Aorta (tissue), 5 donors: Measurements from ENCODE around the gene TUBA4A. TPM values are rescaled to one million over a fixed set of nuclear protein-coding genes. Genes with fewer than 3 reads are reported as not detected.

Experiments
- ATAC-seq: fragments of 200-7000 bp; cut with Tn5 transposase; one replicate; pipeline ENCODE4 v1.9.1; 2022; ENCODE audit warnings: moderate library complexity; ENCODE audit not compliant: low FRiP score
- DNase-seq, 2 donors: peaks; one replicate each; pipeline ENCODE4 v3.0.0-alpha.2; 2020
- H3K27ac ChIP-seq, 2 donors: one replicate each; pipeline ENCODE4 v1.5.1; 2013; ENCODE audit warnings: low read length in 2 of 2, mild to moderate bottlenecking in 2 of 2, moderate library complexity in 2 of 2, control low read depth in 1 of 2, inconsistent platforms in 1 of 2, low read depth in 1 of 2
- H3K27me3 ChIP-seq, 2 donors: one replicate each; pipeline ENCODE4 v1.6.1; 2013; ENCODE audit warnings: control low read depth in 1 of 2, low read length in 1 of 2, mild to moderate bottlenecking in 1 of 2, moderate library complexity in 1 of 2; ENCODE audit not compliant: insufficient read depth in 2 of 2, control insufficient read depth in 1 of 2
- H3K36me3 ChIP-seq, 2 donors: one replicate each; pipeline ENCODE4 v1.6.1; 2013; ENCODE audit warnings: control low read depth in 1 of 2, low read length in 1 of 2, mild to moderate bottlenecking in 1 of 2; ENCODE audit not compliant: insufficient read depth in 2 of 2, control insufficient read depth in 1 of 2
- H3K4me1 ChIP-seq, 2 donors: one replicate each; pipeline ENCODE4 v1.6.1; 2013; ENCODE audit warnings: low read length in 2 of 2, control low read depth in 1 of 2, mild to moderate bottlenecking in 1 of 2, moderate library complexity in 1 of 2; ENCODE audit not compliant: insufficient read depth in 2 of 2, control insufficient read depth in 1 of 2
- H3K4me3 ChIP-seq, 2 donors: one replicate each; pipeline ENCODE4 v1.5.1; 2013; ENCODE audit warnings: low read length in 2 of 2, control low read depth in 1 of 2, mild to moderate bottlenecking in 1 of 2
- H3K9me3 ChIP-seq: one replicate; pipeline ENCODE4 v1.6.1; 2013; ENCODE audit warnings: mild to moderate bottlenecking, low read length; ENCODE audit not compliant: control insufficient read depth
- WGBS, 2 donors: extraction: QIAGEN DNeasy Blood & Tissue Kit; methylation state at CpG; one replicate each; pipeline ENCODE4 v1.1.7; 2013; 5-methylcytosine and 5-hydroxymethylcytosine counted together
- intact Hi-C, 2 donors: fragments of 100-400 bp; cut with DNase I; formaldehyde crosslinking; loops; one replicate each; pipeline versions ENCODE4 v1.14.2 to v1.15.0; 2022
- polyA plus RNA-seq, 2 donors: library from polyadenylated mRNA; stranded (reverse); fragments of 200-250 nt; gene quantifications; one replicate each; pipeline ENCODE4 v1.2.3, GENCODE V29; 2013
- total RNA-seq, 2 donors: library from RNA; stranded (reverse); fragmentation: NEBNext Ultra II Directional; extraction: Animal tissue kit (Norgen Biotek cat#: 25700); gene quantifications; one replicate each; pipeline ENCODE4 v1.2.1, GENCODE V29; 2021
- donor health status: healthy with polysubstance abuse.
- donor health status: Bipolar disorder and iron deficiency.
- donor health status: DM: no; HTN: no; CAD: no.
- donor health status: DM: no; HTN: no; CAD: no.
- donor health status: DM: yes; HTN: yes; CAD: no.

TUBA4A gene
- total and polyA plus RNA-seq, 4 donors: 20.3 to 59.2 (median 46.3) TPM

- peak; percentile 72 for ATAC-seq
- Histone ChIP-seq H3K27ac (peak overlapping the region; percentile 53 to 76), H3K4me3 (no peak overlapping the region), H3K9me3 (no peaks in the 10 kb centered on the region), H3K27me3 (no peaks in the 10 kb centered on the region), H3K36me3 (no peaks in the 10 kb centered on the region), H3K4me1 (peaks cover 0 to 4% of the 10 kb centered on the region in 2 donors)
- 23% methylated on average over 25 of the region's 25 CpGs for WGBS, 2 donors
- intact Hi-C loops: loop anchor here (1.0 to 2.0 kb wide), 3 partner anchors 16 to 25 kb away; partner anchors contain the start of genes TUBA4A (in 1 of the 2) and TUBA4B (in 1 of the 2)
- DNase-seq: peak; percentile 82 to 92
These were observed 24.3 kb upstream of the TUBA4A start for GRCh38 chr2:219277703-219278654.

DNA sequence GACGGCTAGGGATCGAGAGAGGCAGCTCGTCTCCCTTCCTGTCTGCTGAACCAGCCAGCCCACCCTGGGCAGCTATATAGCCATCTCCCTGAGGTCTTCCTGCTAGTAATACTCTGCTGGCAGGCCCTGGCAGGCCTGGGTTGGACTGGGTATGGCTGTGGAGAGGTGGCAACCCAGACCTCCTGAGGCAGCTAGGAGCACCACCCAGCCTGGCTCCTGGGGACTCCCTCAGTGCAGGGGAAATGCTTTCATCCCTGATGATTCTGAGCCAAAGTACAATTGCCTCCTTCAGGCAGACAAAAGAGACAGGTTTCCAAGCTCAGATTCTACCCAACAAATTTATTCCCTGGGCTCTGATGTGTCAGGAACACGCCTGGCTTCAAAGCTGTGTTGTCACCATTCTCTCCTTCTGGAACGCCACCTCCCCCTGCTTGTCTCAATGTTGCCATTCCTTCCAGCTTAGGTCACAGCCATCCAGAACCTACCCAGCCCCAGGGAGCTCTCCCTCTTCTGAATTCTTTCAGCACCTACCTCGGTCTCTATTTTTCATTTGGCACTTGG is 20.7 kb upstream of the TUBA4A start:
- H3K4me1 ChIP-seq: peaks cover 0 to 4% of the 10 kb centered on the region in 2 donors
- H3K4me3 ChIP-seq: no peak overlapping the region
- no peaks in the 10 kb centered on the region for H3K27me3 ChIP-seq
- no peaks in the 10 kb centered on the region for H3K36me3 ChIP-seq
- DNase-seq (peak; percentile 65 to 78), ATAC-seq (no peak)
- H3K9me3 ChIP-seq: no peaks in the 10 kb centered on the region
- H3K27ac ChIP-seq: peak overlapping the region; percentile 93 to 96
- intact Hi-C loops: no loop called here
- 8 to 15% methylated on average over 6 of the region's 6 CpGs for WGBS, 2 donors

DNA sequence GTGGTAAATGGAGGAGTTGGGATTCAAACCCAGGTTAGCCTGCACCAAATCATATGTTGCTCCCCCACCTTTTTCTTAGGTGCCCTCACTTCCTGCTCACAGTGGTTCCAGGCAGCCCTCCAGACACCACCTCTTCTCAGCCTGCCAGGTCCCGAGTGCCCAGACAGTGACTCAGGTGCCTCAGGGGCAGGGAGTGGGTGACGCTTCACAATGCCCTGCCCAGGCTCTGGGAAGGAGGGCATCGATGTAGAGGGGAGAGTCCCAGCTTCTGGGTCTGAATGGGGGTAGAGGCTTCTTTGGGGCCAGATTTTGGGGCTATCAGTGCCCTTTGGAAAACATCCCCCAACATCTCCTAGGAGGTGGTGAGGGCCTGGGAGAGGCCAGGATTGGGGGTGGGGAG is 20.2 kb upstream of the TUBA4A start:
- intact Hi-C loops: loop anchor here in 1 of 2 donors (2.0 kb wide), 1 partner anchor 15 kb away; no protein-coding TSS in a partner anchor
- WGBS, 2 donors: 21 to 26% methylated on average over 3 of the region's 3 CpGs
- peak; percentile 61 to 78 for DNase-seq
- Histone ChIP-seq H3K9me3 (no peaks in the 10 kb centered on the region), H3K36me3 (no peaks in the 10 kb centered on the region), H3K27me3 (no peaks in the 10 kb centered on the region), H3K27ac (peak overlapping the region; percentile 93 to 96), H3K4me1 (peaks cover 0 to 4% of the 10 kb centered on the region in 2 donors), H3K4me3 (no peak overlapping the region)
- ATAC-seq: no peak

- Histone ChIP-seq H3K27ac (no peak overlapping the region), H3K36me3 (no peaks in the 10 kb centered on the region), H3K9me3 (no peaks in the 10 kb centered on the region), H3K4me3 (no peak overlapping the region), H3K27me3 (no peaks in the 10 kb centered on the region), H3K4me1 (peaks cover 0 to 1% of the 10 kb centered on the region in 2 donors)
- 88 to 90% methylated on average over 2 of the region's 2 CpGs for WGBS, 2 donors
- ATAC-seq (no peak), DNase-seq (peak in 1 of 2 donors; percentile 16)
- intact Hi-C loops: loop anchor here in 1 of 2 donors (2.0 kb wide), 1 partner anchor 14 kb away; no protein-coding TSS in a partner anchor
These were observed 19.3 kb upstream of the TUBA4A start for GRCh38 chr2:219272995-219273394.

DNA sequence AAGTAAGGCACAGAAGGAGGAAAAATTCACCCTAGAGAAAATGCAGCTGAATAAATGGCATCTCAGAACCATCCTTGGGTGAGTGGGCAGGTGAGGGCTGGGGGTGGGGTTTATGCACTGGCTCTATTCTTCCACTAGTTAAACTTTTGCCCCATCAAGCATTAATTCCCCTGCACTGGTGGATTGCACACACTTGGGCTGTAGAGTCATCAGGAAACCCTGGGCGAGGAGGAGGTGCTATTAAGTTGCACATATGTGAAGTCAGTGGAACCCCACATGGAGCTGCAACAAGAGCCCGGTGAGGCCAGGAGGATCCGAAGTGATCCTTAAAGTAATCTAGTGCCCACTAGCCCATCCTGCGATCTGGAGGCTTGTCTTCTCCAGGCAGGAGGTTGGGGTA is 18.6 kb upstream of the TUBA4A start:
- peak; percentile 0 to 50 for DNase-seq
- intact Hi-C loops: loop anchor here in 1 of 2 donors (2.0 kb wide), 1 partner anchor 14 kb away; no protein-coding TSS in a partner anchor
- 91 to 94% methylated on average over 4 of the region's 4 CpGs for WGBS, 2 donors
- Histone ChIP-seq H3K27me3 (no peaks in the 10 kb centered on the region), H3K4me3 (no peak overlapping the region), H3K36me3 (no peaks in the 10 kb centered on the region), H3K9me3 (no peaks in the 10 kb centered on the region), H3K27ac (no peak overlapping the region), H3K4me1 (no peaks in the 10 kb centered on the region)
- ATAC-seq: no peak

- no peak overlapping the region for H3K27ac ChIP-seq
- no peaks in the 10 kb centered on the region for H3K9me3 ChIP-seq
- DNase-seq (no peak), ATAC-seq (no peak)
- 74 to 88% methylated on average over 2 of the region's 2 CpGs for WGBS, 2 donors
- no peaks in the 10 kb centered on the region for H3K27me3 ChIP-seq
- H3K4me3 ChIP-seq: no peak overlapping the region
- H3K36me3 ChIP-seq: no peaks in the 10 kb centered on the region
- intact Hi-C loops: no loop called here
- H3K4me1 ChIP-seq: no peaks in the 10 kb centered on the region
These were observed 17.3 kb upstream of the TUBA4A start for GRCh38 chr2:219271021-219271420.

GRCh38 chr2:219270055-219270372 is 16.3 kb upstream of the TUBA4A start:
- no peaks in the 10 kb centered on the region for H3K36me3 ChIP-seq
- H3K9me3 ChIP-seq: no peaks in the 10 kb centered on the region
- ATAC-seq (no peak), DNase-seq (no peak)
- H3K27me3 ChIP-seq: no peaks in the 10 kb centered on the region
- H3K4me3 ChIP-seq: no peak overlapping the region
- intact Hi-C loops: no loop called here
- WGBS, 2 donors: 91 to 94% methylated on average over 5 of the region's 5 CpGs
- H3K4me1 ChIP-seq: no peaks in the 10 kb centered on the region
- no peak overlapping the region for H3K27ac ChIP-seq

GRCh38 chr2:219269362-219270054 is 15.8 kb upstream of the TUBA4A start:
- Histone ChIP-seq H3K4me1 (no peaks in the 10 kb centered on the region), H3K27ac (no peak overlapping the region), H3K4me3 (no peak overlapping the region), H3K9me3 (no peaks in the 10 kb centered on the region), H3K36me3 (no peaks in the 10 kb centered on the region), H3K27me3 (no peaks in the 10 kb centered on the region)
- 64 to 67% methylated on average over 8 of the region's 8 CpGs for WGBS, 2 donors
- ATAC-seq (no peak), DNase-seq (peak in 1 of 2 donors; percentile 38)
- intact Hi-C loops: no loop called here
